HEK293 (cell line): Measurements from ENCODE around the gene RNF223.

Source experiments
- KLF1 ChIP-seq: fragments of 450-650 bp; formaldehyde crosslinking; IDR thresholded peaks from 2 replicates; pipeline ENCODE4 v1.5.1; 2016; ENCODE audit warnings: missing biosample characterization, missing genetic modification characterization
- KLF9 ChIP-seq: fragments of 450-650 bp; formaldehyde crosslinking; IDR thresholded peaks from 2 replicates; pipeline ENCODE4 v1.5.1; 2016; ENCODE audit warnings: missing biosample characterization, missing genetic modification characterization, low read depth
- PRDM1 ChIP-seq: fragments of 450-650 bp; formaldehyde crosslinking; IDR thresholded peaks from 2 replicates; pipeline ENCODE4; 2016; ENCODE audit warnings: missing biosample characterization, missing genetic modification characterization
- SCRT2 ChIP-seq: fragments of 450-650 bp; formaldehyde crosslinking; IDR thresholded peaks from 2 replicates; pipeline ENCODE4 v1.5.1; 2016; ENCODE audit warnings: missing biosample characterization, missing genetic modification characterization
- WT1 ChIP-seq: fragments of 450-650 bp; formaldehyde crosslinking; IDR thresholded peaks from 2 replicates; pipeline ENCODE4 v1.5.1; 2016; ENCODE audit warnings: missing biosample characterization, missing genetic modification characterization
- YY2 ChIP-seq: fragments of 450-650 bp; formaldehyde crosslinking; IDR thresholded peaks from 2 replicates; pipeline ENCODE4 v1.5.1; 2016; ENCODE audit warnings: missing biosample characterization, missing genetic modification characterization
- ZBTB17 ChIP-seq: fragments of 450-650 bp; formaldehyde crosslinking; IDR thresholded peaks from 2 replicates; pipeline ENCODE4 v1.5.1; 2016; ENCODE audit warnings: missing biosample characterization, missing genetic modification characterization
- ZBTB21 ChIP-seq: fragments of 450-650 bp; formaldehyde crosslinking; IDR thresholded peaks from 2 replicates; pipeline ENCODE4 v1.5.1; 2017; ENCODE audit warnings: missing biosample characterization, missing genetic modification characterization
- ZFP3 ChIP-seq: fragments of 450-650 bp; formaldehyde crosslinking; IDR thresholded peaks from 2 replicates; pipeline ENCODE4 v1.5.1; 2016; ENCODE audit warnings: low read depth, missing biosample characterization, missing genetic modification characterization
- ZNF10 ChIP-seq: fragments of 450-650 bp; formaldehyde crosslinking; IDR thresholded peaks from 2 replicates; pipeline ENCODE4 v1.5.1; 2017; ENCODE audit warnings: missing biosample characterization, missing genetic modification characterization
- ZNF239 ChIP-seq: fragments of 450-650 bp; formaldehyde crosslinking; IDR thresholded peaks from 2 replicates; pipeline ENCODE4 v1.5.1; 2016; ENCODE audit warnings: missing biosample characterization, missing genetic modification characterization
- ZNF362 ChIP-seq: fragments of 450-650 bp; formaldehyde crosslinking; IDR thresholded peaks from 2 replicates; pipeline ENCODE4 v1.5.1; 2016; ENCODE audit warnings: missing biosample characterization, missing genetic modification characterization
- ZNF473 ChIP-seq: fragments of 450-650 bp; formaldehyde crosslinking; IDR thresholded peaks from 2 replicates; pipeline ENCODE4 v1.5.1; 2017; ENCODE audit warnings: missing biosample characterization, missing genetic modification characterization
- ZNF623 ChIP-seq: fragments of 450-650 bp; formaldehyde crosslinking; IDR thresholded peaks from 2 replicates; pipeline ENCODE4 v1.5.1; 2016; ENCODE audit warnings: missing biosample characterization, missing genetic modification characterization
- ZNF645 ChIP-seq: fragments of 450-650 bp; formaldehyde crosslinking; IDR thresholded peaks from 2 replicates; pipeline ENCODE4; 2016; ENCODE audit warnings: missing biosample characterization, missing genetic modification characterization
- ZNF670 ChIP-seq: fragments of 450-650 bp; formaldehyde crosslinking; IDR thresholded peaks from 2 replicates; pipeline ENCODE4 v1.5.1; 2016; ENCODE audit warnings: missing biosample characterization, missing genetic modification characterization, low read depth
- ZNF791 ChIP-seq: fragments of 450-650 bp; formaldehyde crosslinking; IDR thresholded peaks from 2 replicates; pipeline ENCODE4 v1.5.1; 2016; ENCODE audit warnings: missing biosample characterization, missing genetic modification characterization
- ZXDB ChIP-seq: fragments of 450-650 bp; formaldehyde crosslinking; IDR thresholded peaks from 2 replicates; pipeline ENCODE4 v1.5.1; 2016; ENCODE audit warnings: missing biosample characterization, missing genetic modification characterization
- TF ChIP-seq, protein P1 (sequence below): fragments of 450-650 bp; formaldehyde crosslinking; IDR thresholded peaks from 2 replicates; pipeline ENCODE4 v1.5.1; 2016; ENCODE audit warnings: missing biosample characterization, missing genetic modification characterization
- TF ChIP-seq, protein P2 (sequence below): fragments of 450-650 bp; IDR thresholded peaks from 2 replicates; pipeline ENCODE4 v1.5.1; 2018; ENCODE audit warnings: missing biosample characterization, mild to moderate bottlenecking, missing genetic modification characterization
- TF ChIP-seq, protein P3 (sequence below): fragments of 450-650 bp; formaldehyde crosslinking; IDR thresholded peaks from 2 replicates; pipeline ENCODE4 v1.5.1; 2016; ENCODE audit warnings: missing biosample characterization, missing genetic modification characterization, low read depth
- TF ChIP-seq, protein P4 (sequence below): fragments of 450-650 bp; formaldehyde crosslinking; IDR thresholded peaks from 2 replicates; pipeline ENCODE4 v1.5.1; 2016; ENCODE audit warnings: missing biosample characterization, missing genetic modification characterization
- TF ChIP-seq, protein P5 (sequence below): fragments of 450-650 bp; formaldehyde crosslinking; conservative IDR thresholded peaks from 2 replicates; pipeline ENCODE4 v1.5.1; 2016; ENCODE audit warnings: low read depth, missing biosample characterization, missing genetic modification characterization
- TF ChIP-seq, protein P6 (sequence below): fragments of 450-650 bp; formaldehyde crosslinking; IDR thresholded peaks from 2 replicates; pipeline ENCODE4 v1.5.1; 2017; ENCODE audit warnings: missing biosample characterization, missing genetic modification characterization

The RNF223 gene

GRCh38 chr1:1115786-1116700 is 41.9 kb upstream of the RNF223 start, which contains the start of gene C1orf159 (continued):
- TF ChIP-seq YY2 (0 out of 2 replicates have a peak, but pooled peaks have one; percentile 52), ZFP3 (tag by site-specific recombination) (no peak), ZNF362 (tag by site-specific recombination) (no peak), ZNF239 (no peak), ZNF791 (tag by site-specific recombination) (no peak), ZNF473 (tag by site-specific recombination) (no peak), ZXDB (tag by site-specific recombination) (peak; percentile 99), ZNF10 (tag by site-specific recombination) (0 out of 2 replicates have a peak, but pooled peaks have one; percentile 37), ZNF623 (tag by site-specific recombination) (no peak), KLF1 (tag by site-specific recombination) (peak; percentile 89), KLF9 (tag by site-specific recombination) (peak; percentile 81), ZNF645 (no peak), ZBTB21 (tag by site-specific recombination) (no peak), ZBTB17 (tag by site-specific recombination) (no peak), SCRT2 (tag by site-specific recombination) (no peak), WT1 (no peak), PRDM1 (no peak), ZNF670 (tag by site-specific recombination) (no peak)
- TF ChIP-seq, protein P1, sequence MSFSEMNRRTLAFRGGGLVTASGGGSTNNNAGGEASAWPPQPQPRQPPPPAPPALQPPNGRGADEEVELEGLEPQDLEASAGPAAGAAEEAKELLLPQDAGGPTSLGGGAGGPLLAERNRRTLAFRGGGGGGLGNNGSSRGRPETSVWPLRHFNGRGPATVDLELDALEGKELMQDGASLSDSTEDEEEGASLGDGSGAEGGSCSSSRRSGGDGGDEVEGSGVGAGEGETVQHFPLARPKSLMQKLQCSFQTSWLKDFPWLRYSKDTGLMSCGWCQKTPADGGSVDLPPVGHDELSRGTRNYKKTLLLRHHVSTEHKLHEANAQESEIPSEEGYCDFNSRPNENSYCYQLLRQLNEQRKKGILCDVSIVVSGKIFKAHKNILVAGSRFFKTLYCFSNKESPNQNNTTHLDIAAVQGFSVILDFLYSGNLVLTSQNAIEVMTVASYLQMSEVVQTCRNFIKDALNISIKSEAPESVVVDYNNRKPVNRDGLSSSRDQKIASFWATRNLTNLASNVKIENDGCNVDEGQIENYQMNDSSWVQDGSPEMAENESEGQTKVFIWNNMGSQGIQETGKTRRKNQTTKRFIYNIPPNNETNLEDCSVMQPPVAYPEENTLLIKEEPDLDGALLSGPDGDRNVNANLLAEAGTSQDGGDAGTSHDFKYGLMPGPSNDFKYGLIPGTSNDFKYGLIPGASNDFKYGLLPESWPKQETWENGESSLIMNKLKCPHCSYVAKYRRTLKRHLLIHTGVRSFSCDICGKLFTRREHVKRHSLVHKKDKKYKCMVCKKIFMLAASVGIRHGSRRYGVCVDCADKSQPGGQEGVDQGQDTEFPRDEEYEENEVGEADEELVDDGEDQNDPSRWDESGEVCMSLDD (tag by site-specific recombination): peak; percentile 93
- TF ChIP-seq, protein P2, sequence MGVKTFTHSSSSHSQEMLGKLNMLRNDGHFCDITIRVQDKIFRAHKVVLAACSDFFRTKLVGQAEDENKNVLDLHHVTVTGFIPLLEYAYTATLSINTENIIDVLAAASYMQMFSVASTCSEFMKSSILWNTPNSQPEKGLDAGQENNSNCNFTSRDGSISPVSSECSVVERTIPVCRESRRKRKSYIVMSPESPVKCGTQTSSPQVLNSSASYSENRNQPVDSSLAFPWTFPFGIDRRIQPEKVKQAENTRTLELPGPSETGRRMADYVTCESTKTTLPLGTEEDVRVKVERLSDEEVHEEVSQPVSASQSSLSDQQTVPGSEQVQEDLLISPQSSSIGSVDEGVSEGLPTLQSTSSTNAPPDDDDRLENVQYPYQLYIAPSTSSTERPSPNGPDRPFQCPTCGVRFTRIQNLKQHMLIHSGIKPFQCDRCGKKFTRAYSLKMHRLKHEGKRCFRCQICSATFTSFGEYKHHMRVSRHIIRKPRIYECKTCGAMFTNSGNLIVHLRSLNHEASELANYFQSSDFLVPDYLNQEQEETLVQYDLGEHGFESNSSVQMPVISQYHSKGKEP: no peak
- TF ChIP-seq, protein P3, sequence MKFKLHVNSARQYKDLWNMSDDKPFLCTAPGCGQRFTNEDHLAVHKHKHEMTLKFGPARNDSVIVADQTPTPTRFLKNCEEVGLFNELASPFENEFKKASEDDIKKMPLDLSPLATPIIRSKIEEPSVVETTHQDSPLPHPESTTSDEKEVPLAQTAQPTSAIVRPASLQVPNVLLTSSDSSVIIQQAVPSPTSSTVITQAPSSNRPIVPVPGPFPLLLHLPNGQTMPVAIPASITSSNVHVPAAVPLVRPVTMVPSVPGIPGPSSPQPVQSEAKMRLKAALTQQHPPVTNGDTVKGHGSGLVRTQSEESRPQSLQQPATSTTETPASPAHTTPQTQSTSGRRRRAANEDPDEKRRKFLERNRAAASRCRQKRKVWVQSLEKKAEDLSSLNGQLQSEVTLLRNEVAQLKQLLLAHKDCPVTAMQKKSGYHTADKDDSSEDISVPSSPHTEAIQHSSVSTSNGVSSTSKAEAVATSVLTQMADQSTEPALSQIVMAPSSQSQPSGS (tag by site-specific recombination): no peak
- TF ChIP-seq, protein P4, sequence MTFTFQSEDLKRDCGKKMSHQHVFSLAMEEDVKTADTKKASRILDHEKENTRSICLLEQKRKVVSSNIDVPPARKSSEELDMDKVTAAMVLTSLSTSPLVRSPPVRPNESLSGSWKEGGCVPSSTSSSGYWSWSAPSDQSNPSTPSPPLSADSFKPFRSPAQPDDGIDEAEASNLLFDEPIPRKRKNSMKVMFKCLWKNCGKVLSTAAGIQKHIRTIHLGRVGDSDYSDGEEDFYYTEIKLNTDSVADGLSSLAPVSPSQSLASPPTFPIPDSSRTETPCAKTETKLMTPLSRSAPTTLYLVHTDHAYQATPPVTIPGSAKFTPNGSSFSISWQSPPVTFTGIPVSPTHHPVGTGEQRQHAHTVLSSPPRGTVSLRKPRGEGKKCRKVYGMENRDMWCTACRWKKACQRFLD (tag by site-specific recombination): no peak
- TF ChIP-seq, protein P5, sequence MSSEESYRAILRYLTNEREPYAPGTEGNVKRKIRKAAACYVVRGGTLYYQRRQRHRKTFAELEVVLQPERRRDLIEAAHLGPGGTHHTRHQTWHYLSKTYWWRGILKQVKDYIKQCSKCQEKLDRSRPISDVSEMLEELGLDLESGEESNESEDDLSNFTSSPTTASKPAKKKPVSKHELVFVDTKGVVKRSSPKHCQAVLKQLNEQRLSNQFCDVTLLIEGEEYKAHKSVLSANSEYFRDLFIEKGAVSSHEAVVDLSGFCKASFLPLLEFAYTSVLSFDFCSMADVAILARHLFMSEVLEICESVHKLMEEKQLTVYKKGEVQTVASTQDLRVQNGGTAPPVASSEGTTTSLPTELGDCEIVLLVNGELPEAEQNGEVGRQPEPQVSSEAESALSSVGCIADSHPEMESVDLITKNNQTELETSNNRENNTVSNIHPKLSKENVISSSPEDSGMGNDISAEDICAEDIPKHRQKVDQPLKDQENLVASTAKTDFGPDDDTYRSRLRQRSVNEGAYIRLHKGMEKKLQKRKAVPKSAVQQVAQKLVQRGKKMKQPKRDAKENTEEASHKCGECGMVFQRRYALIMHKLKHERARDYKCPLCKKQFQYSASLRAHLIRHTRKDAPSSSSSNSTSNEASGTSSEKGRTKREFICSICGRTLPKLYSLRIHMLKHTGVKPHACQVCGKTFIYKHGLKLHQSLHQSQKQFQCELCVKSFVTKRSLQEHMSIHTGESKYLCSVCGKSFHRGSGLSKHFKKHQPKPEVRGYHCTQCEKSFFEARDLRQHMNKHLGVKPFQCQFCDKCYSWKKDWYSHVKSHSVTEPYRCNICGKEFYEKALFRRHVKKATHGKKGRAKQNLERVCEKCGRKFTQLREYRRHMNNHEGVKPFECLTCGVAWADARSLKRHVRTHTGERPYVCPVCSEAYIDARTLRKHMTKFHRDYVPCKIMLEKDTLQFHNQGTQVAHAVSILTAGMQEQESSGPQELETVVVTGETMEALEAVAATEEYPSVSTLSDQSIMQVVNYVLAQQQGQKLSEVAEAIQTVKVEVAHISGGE (tag by site-specific recombination): peak; percentile 74
- TF ChIP-seq, protein P6, sequence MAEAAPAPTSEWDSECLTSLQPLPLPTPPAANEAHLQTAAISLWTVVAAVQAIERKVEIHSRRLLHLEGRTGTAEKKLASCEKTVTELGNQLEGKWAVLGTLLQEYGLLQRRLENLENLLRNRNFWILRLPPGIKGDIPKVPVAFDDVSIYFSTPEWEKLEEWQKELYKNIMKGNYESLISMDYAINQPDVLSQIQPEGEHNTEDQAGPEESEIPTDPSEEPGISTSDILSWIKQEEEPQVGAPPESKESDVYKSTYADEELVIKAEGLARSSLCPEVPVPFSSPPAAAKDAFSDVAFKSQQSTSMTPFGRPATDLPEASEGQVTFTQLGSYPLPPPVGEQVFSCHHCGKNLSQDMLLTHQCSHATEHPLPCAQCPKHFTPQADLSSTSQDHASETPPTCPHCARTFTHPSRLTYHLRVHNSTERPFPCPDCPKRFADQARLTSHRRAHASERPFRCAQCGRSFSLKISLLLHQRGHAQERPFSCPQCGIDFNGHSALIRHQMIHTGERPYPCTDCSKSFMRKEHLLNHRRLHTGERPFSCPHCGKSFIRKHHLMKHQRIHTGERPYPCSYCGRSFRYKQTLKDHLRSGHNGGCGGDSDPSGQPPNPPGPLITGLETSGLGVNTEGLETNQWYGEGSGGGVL (tag by site-specific recombination): peak; percentile 58
